Spleen (tissue), 7 donors: ENCODE measurements around the gene SV2C.

Experiments used
- POLR2A ChIP-seq, 3 donors: fragments of 450-650 bp; IDR thresholded peaks; one replicate each; pipeline ENCODE4 v1.5.1; 2017; ENCODE audit warnings: antibody characterized with exemption in 3 of 3, mild to moderate bottlenecking in 1 of 3
- TF ChIP-seq, protein P1 (sequence below), 11 experiments: fragments of 200-600 bp in 7 of 11; fragments of 450-650 bp in 4 of 11; sonication (generic) in 4 of 11; IDR thresholded peaks in 8 of 11; conservative IDR thresholded peaks in 3 of 11; 1 replicate in 7 of 11; 2 replicates in 4 of 11; pipeline versions ENCODE4 v1.4.0 to v1.8.0; 2016 to 2021; ENCODE audit warnings: antibody characterized with exemption in 11 of 11, inconsistent platforms in 4 of 11, mild to moderate bottlenecking in 1 of 11
- donor health status: DM: no; HTN: no; CAD: no; lungs with moderate emphysema.
- donor health status: DM: no; HTN: no; CAD: no.
- donor health status: DM: no; HTN: no; CAD: no.

DNA sequence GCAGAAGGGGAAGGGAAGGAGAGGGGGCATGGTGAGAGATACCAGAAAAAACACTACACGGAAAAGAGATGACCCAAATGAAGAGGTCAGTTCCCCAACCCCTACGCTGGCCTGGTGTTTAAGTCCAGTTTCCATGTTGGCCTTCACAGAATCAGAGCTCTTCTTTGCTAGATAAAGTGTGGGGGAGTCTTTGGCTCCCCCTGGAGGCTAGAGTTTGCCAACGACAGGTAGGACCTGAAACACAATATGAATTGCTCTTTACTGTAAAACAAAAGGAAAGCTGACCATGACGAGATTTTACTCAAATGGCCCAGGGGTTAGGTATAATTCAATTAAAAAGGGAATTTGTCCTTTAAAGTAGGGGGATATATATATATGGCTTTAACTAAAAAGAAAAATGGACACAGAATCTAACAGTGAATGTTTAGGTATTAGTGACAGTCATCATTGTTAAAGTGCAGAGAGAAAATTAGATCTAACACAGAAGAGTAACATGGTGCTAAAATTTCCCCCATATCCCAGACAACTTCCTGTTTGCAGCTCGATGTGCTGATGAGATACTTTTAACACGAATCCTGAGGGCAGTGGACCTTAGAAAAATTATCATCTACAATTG, 92.0 kb downstream of the SV2C start:
- TF ChIP-seq, protein P1, sequence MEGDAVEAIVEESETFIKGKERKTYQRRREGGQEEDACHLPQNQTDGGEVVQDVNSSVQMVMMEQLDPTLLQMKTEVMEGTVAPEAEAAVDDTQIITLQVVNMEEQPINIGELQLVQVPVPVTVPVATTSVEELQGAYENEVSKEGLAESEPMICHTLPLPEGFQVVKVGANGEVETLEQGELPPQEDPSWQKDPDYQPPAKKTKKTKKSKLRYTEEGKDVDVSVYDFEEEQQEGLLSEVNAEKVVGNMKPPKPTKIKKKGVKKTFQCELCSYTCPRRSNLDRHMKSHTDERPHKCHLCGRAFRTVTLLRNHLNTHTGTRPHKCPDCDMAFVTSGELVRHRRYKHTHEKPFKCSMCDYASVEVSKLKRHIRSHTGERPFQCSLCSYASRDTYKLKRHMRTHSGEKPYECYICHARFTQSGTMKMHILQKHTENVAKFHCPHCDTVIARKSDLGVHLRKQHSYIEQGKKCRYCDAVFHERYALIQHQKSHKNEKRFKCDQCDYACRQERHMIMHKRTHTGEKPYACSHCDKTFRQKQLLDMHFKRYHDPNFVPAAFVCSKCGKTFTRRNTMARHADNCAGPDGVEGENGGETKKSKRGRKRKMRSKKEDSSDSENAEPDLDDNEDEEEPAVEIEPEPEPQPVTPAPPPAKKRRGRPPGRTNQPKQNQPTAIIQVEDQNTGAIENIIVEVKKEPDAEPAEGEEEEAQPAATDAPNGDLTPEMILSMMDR (IDR thresholded peaks at IDR 0.05 in 8 of 11, conservative IDR thresholded peaks at IDR 0.05 in 3 of 11): peak; percentile 29 to 83 (median 65)
- no peak for TF ChIP-seq POLR2A (IDR thresholded peaks at IDR 0.05)
